Measurements from ENCODE around the gene MAB21L3. TPM values are rescaled to one million over a fixed set of nuclear protein-coding genes. Genes with fewer than 3 reads are reported as not detected.

The MAB21L3 gene
- total RNA-seq, result 10 to 100 TPM in 3 of 4 donors, 1 to 10 TPM in 1; 9.7 to 26.6 (median 20.7) TPM

- no peaks in the 10 kb centered on the region for H3K9me3 ChIP-seq
- TF ChIP-seq EP300 (IDR thresholded peaks at IDR 0.05), result no peak
- no peak for TF ChIP-seq CTCF (IDR thresholded peaks at IDR 0.05)
- TF ChIP-seq POLR2A (IDR thresholded peaks at IDR 0.05), result no peak
- no peak for TF ChIP-seq POLR2AphosphoS5 (IDR thresholded peaks at IDR 0.05)
- peaks cover 28% of the 10 kb centered on the region for H3K4me1 ChIP-seq
- H3K4me3 ChIP-seq, result peak within 1 kb of the TSS; percentile 30
- no peaks in the 10 kb centered on the region for H3K27me3 ChIP-seq
- 45% methylated on average over 12 of the region's 12 CpGs for WGBS
- DNase-seq (ENCODE audit: low spot score in 2 of 2), result no peak
- H3K27ac ChIP-seq, result peak within 1 kb of the TSS; percentile 78
- no peaks in the 10 kb centered on the region for H3K36me3 ChIP-seq
These were observed at the start of gene MAB21L3 for GRCh38 chr1:116110567-116111523. Gene MAB21L3, plus strand, starts transcription at chr1:116111399. Its CDS starts 1,217 bp downstream, at chr1:116112616.

DNA sequence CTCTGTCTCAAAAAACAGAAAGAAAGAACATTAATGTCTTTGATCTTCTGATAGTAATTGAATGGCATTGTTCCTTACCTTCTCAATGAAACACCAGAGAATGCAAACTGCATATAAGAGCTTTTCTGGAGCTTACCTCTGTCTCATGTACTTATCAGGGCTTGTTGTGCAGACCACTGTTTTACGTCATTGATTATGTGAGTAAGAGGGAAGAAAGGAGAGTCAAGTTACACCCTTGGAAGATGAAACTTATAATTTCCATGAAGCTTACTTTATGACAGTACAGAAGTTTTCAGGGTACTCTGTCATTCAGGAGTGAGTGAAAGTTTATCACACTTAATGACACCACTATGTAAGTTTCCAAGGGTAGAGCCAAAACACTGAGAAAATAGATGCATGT is 49.0 kb upstream of the MAB21L3 start:
- DNase-seq (ENCODE audit: low spot score in 2 of 2), result no peak
- H3K27me3 ChIP-seq, result no peaks in the 10 kb centered on the region
- peaks cover 22% of the 10 kb centered on the region for H3K36me3 ChIP-seq
- TF ChIP-seq CTCF (IDR thresholded peaks at IDR 0.05) (no peak), EP300 (IDR thresholded peaks at IDR 0.05) (no peak), POLR2A (IDR thresholded peaks at IDR 0.05) (no peak), POLR2AphosphoS5 (IDR thresholded peaks at IDR 0.05) (no peak)
- no peak overlapping the region for H3K27ac ChIP-seq
- no peaks in the 10 kb centered on the region for H3K4me1 ChIP-seq
- no peaks in the 10 kb centered on the region for H3K9me3 ChIP-seq
- 87% methylated on average over 1 of the region's 1 CpG for WGBS
- no peak overlapping the region for H3K4me3 ChIP-seq

DNA sequence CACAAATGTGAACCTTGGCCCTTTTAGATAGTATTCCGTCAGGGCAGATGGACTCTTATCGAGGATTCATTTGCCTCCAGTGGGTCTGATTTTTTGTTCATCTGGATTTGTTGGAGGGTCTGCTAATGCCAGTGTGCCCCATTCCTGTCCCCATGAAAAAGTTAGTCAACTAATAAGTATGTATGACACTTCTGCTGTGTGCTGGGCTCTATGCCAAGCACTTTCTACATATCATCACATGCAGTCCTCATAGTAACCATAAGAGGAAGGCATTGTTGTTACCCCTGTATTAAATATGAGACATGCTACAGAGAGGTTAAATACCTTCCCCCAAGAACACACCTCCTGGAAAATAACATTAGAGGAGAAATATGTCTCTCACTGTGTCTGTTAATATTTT is 46.6 kb upstream of the MAB21L3 start:
- DNase-seq (ENCODE audit: low spot score in 2 of 2), result no peak
- Histone ChIP-seq H3K4me3 (no peak overlapping the region), H3K9me3 (no peaks in the 10 kb centered on the region), H3K27ac (no peak overlapping the region), H3K4me1 (peaks cover 2% of the 10 kb centered on the region), H3K36me3 (peaks cover 26% of the 10 kb centered on the region), H3K27me3 (no peaks in the 10 kb centered on the region)
- TF ChIP-seq EP300 (IDR thresholded peaks at IDR 0.05), result no peak
- TF ChIP-seq CTCF (IDR thresholded peaks at IDR 0.05), result no peak
- TF ChIP-seq POLR2AphosphoS5 (IDR thresholded peaks at IDR 0.05), result no peak
- no peak for TF ChIP-seq POLR2A (IDR thresholded peaks at IDR 0.05)
- WGBS, result 85% methylated on average over 2 of the region's 2 CpGs

DNA sequence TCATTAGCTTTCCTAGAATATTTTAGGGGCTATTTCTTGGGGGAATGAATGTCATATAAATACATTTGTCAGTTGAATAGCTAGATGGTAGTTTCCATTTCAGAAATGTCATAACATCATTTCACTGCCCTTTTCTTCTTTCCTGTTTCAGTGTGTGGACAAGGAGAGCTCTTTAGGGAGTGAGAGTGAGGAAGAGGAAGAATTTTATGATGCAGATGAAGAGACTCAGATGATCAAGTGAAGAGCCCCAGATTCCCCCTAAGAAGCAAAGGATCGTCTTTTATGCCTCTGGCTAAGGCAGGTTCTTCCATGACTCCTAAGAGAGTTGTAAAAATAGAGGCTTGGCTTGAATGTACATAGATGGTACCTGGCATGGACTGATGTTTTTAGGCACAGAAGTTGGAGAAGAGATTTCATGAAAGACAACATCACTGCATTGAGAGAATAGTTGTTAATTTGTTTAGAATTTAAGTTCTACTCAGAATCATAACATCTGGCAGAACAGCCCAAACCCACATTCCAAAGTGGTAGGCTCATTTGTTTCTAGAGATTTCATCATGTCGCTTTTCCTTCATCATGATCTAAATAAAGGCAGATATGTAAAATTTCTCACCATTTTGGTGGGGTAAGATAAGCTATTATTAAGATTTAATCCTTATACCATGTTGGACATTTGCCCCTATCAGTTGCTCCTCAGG is 44.2 kb upstream of the MAB21L3 start:
- no peak for DNase-seq (ENCODE audit: low spot score in 2 of 2)
- TF ChIP-seq POLR2AphosphoS5 (IDR thresholded peaks at IDR 0.05), result no peak
- no peak for TF ChIP-seq CTCF (IDR thresholded peaks at IDR 0.05)
- no peak for TF ChIP-seq POLR2A (IDR thresholded peaks at IDR 0.05)
- no peak for TF ChIP-seq EP300 (IDR thresholded peaks at IDR 0.05)
- H3K27me3 ChIP-seq, result no peaks in the 10 kb centered on the region
- peaks cover 30% of the 10 kb centered on the region for H3K36me3 ChIP-seq
- peak overlapping the region; percentile 85 for H3K27ac ChIP-seq
- 49% methylated on average over 2 of the region's 2 CpGs for WGBS
- H3K4me1 ChIP-seq, result peaks cover 2% of the 10 kb centered on the region
- no peak overlapping the region for H3K4me3 ChIP-seq
- no peaks in the 10 kb centered on the region for H3K9me3 ChIP-seq

- H3K27ac ChIP-seq, result peak overlapping the region; percentile 85
- no peak for TF ChIP-seq CTCF (IDR thresholded peaks at IDR 0.05)
- TF ChIP-seq EP300 (IDR thresholded peaks at IDR 0.05), result no peak
- no peak for TF ChIP-seq POLR2AphosphoS5 (IDR thresholded peaks at IDR 0.05)
- TF ChIP-seq POLR2A (IDR thresholded peaks at IDR 0.05), result no peak
- H3K4me3 ChIP-seq, result no peak overlapping the region
- peak in 1 of 2 donors; percentile 74 for DNase-seq (ENCODE audit: low spot score in 2 of 2)
- H3K36me3 ChIP-seq, result peaks cover 29% of the 10 kb centered on the region
- WGBS, result 67% methylated on average over 2 of the region's 2 CpGs
- H3K4me1 ChIP-seq, result peaks cover 2% of the 10 kb centered on the region
- H3K27me3 ChIP-seq, result no peaks in the 10 kb centered on the region
- no peaks in the 10 kb centered on the region for H3K9me3 ChIP-seq
These were observed 43.7 kb upstream of the MAB21L3 start for GRCh38 chr1:116067566-116067890.

Measured in suprapubic skin (tissue), 4 donors.